ENCODE data around the gene DVL3.

GRCh38 chr3:184135911-184136260 lies 19.3 kb upstream of the DVL3 start:
- TF ChIP-seq, protein P1, sequence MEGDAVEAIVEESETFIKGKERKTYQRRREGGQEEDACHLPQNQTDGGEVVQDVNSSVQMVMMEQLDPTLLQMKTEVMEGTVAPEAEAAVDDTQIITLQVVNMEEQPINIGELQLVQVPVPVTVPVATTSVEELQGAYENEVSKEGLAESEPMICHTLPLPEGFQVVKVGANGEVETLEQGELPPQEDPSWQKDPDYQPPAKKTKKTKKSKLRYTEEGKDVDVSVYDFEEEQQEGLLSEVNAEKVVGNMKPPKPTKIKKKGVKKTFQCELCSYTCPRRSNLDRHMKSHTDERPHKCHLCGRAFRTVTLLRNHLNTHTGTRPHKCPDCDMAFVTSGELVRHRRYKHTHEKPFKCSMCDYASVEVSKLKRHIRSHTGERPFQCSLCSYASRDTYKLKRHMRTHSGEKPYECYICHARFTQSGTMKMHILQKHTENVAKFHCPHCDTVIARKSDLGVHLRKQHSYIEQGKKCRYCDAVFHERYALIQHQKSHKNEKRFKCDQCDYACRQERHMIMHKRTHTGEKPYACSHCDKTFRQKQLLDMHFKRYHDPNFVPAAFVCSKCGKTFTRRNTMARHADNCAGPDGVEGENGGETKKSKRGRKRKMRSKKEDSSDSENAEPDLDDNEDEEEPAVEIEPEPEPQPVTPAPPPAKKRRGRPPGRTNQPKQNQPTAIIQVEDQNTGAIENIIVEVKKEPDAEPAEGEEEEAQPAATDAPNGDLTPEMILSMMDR (IDR thresholded peaks at IDR 0.05) = no peak
- no peak for TF ChIP-seq POLR2A (IDR thresholded peaks at IDR 0.05)

Data from esophagus squamous epithelium (tissue), 4 donors.